ENCODE measurements around the gene DNAJB6. TPM values are rescaled to one million over a fixed set of nuclear protein-coding genes. Genes with fewer than 3 reads are reported as not detected.
A peak's percentile ranks its signal among the peaks of the same experiment; 100 is the strongest.

The DNAJB6 gene
- total and polyA plus RNA-seq, 3 experiments from 2014 or later = 121 to 147 (median 124) TPM

DNA sequence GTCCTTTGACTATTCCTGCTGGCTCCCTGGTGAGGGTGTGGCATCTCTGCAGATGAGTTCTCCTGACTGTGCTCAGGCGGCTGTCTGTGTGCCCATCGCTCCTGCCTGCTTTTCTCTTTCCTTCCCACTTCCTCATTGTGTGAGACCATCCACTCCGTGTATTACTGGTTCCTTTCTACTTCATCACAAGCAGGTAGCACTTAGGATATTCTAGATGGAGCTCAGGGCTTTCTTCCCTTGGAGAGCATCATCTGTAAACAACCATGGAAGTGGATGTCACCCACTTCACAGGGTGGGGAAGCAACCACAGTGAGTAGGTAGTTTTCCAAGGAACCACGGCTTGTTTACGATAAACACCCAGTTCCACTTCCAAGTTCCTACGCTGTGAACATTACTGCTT, 15.7 kb downstream of the DNAJB6 start:
- H3K9me3 ChIP-seq (ENCODE audit: low read length) = no peaks in the 10 kb centered on the region
- H3K27ac ChIP-seq (ENCODE audit: low read depth, low read length) = no peak overlapping the region
- no peaks in the 10 kb centered on the region for H3K27me3 ChIP-seq (ENCODE audit: insufficient read depth, low read length, poor library complexity, severe bottlenecking)
- no peak overlapping the region for H3K4me3 ChIP-seq (ENCODE audit: low read length)
- no peaks in the 10 kb centered on the region for H3K27me3 Mint-ChIP-seq
- peaks cover 82% of the 10 kb centered on the region for H3K4me1 ChIP-seq (ENCODE audit: insufficient read depth, low read length)
- H3K36me3 Mint-ChIP-seq = peaks cover 0 to 40% (median 12%) of the 10 kb centered on the region in 3 donors
- peaks cover 6% of the 10 kb centered on the region for H3K36me3 ChIP-seq (ENCODE audit: insufficient read depth, low read length)
- H3K27ac Mint-ChIP-seq = peak overlapping the region in 5 of 8 donors; percentile 14 to 87 (median 74)
- CTCF ChIA-PET = interaction anchor here (0.8 kb wide), 1 partner anchor 14 kb away, joined by 3 read pairs; no protein-coding TSS in a partner anchor
- POLR2A ChIA-PET = no interaction called here
- H3K4me3 Mint-ChIP-seq = peak overlapping the region; percentile 53 to 86 (median 74)
- no peaks in the 10 kb centered on the region for H3K9me3 Mint-ChIP-seq
- DNase-seq = no peak
- H3K4me1 Mint-ChIP-seq = peaks cover 77 to 92% (median 89%) of the 10 kb centered on the region in 3 donors

DNA sequence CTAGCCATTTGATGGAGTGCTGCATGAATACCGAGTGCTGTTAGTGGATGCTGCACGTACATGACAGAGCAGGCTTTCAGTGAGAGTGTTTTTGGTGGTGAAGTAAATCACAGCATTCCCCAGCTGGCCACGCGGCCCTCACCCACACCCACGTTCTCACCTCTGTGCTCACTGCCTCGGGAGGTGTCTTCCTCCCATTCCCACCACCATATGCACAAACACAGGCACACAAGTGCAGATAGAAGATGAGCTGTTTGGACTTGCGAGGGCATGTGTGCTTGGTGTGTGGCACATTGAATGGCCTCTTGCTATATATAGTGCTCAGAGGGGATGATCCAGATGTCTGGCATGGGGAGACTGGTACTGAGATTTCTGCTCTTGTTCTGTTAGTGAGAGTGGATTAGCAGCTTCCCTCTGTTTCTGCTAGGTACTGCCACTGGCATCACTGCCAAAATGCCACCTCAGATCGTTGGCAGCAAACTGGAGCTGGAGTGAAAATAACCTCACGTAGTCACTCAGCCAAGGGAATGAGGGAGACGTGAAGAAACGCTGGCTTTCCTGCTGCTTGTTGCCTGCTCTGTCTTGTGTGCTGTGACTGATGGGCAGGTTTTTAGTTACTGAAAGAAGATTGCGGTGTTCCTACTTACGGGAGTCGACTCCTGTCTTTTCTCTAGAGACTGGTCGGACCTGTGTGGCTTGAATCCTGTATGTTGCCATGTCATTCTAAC, 19.1 kb downstream of the DNAJB6 start:
- Histone ChIP-seq H3K27me3 (ENCODE audit: insufficient read depth, low read length, poor library complexity, severe bottlenecking) (no peaks in the 10 kb centered on the region), H3K9me3 (ENCODE audit: low read length) (no peaks in the 10 kb centered on the region), H3K4me3 (ENCODE audit: low read length) (no peak overlapping the region), H3K27ac (ENCODE audit: low read depth, low read length) (no peak overlapping the region), H3K4me1 (ENCODE audit: insufficient read depth, low read length) (peaks cover 54% of the 10 kb centered on the region), H3K36me3 (ENCODE audit: insufficient read depth, low read length) (peaks cover 29% of the 10 kb centered on the region)
- peaks cover 78 to 89% (median 85%) of the 10 kb centered on the region in 3 donors for H3K4me1 Mint-ChIP-seq
- ChIA-PET POLR2A (no interaction called here), CTCF (no interaction called here)
- peak overlapping the region; percentile 1 to 78 (median 63) for H3K4me3 Mint-ChIP-seq
- H3K36me3 Mint-ChIP-seq = peaks cover 4 to 58% (median 19%) of the 10 kb centered on the region in 3 donors
- no peaks in the 10 kb centered on the region for H3K27me3 Mint-ChIP-seq
- peak overlapping the region in 5 of 8 donors; percentile 2 to 56 (median 27) for H3K27ac Mint-ChIP-seq
- H3K9me3 Mint-ChIP-seq = no peaks in the 10 kb centered on the region
- no peak for DNase-seq

DNA sequence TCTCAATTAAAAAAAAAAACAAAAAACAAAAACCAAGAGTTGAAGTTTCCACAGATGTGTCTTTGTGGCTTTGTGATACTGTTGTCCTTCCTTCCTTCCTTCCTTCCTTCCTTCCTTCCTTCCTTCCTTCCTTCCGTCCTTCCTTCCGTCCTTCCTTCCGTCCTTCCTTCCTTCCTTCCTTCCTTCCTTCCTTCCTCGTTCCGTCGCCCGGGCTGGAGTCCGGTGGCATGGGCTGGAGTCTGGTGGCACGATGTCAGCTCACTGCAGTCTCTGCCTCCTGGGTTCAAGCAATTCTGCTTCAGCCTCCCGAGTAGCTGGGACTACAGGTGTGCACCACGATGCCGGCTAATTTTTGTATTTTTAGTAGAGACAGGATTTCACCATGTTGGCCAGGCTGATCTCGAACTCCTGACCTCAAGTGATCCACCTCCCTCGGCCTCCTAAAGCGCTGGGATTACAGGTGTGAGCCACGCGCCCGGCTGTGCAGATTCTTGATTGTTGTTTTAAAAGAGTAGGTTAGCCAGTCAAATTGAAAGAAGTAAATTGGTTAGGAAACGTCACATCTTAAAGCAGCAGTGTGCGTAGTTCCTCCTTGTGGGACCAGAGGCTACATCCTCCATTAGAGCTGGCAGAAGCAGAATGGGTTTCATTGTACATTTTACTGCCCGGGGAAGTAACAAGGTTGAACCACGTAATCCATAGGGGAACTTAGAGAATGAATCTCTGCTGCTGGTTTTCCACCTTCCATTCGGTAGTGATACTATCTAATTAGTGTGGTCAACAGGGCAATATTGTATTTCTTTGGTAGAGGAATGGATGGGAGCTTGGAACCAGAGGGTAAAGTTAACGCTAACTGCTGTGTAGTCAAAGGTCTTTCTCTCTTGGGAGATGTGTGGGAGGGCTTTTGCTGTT, 20.6 kb downstream of the DNAJB6 start:
- H3K36me3 Mint-ChIP-seq = peaks cover 4 to 69% (median 20%) of the 10 kb centered on the region in 3 donors
- peak overlapping the region; percentile 22 to 81 (median 56) for H3K27ac Mint-ChIP-seq
- peak overlapping the region in 6 of 7 donors; percentile 54 to 85 (median 60) for H3K4me3 Mint-ChIP-seq
- no peak for DNase-seq
- H3K27me3 Mint-ChIP-seq = no peaks in the 10 kb centered on the region
- POLR2A ChIA-PET = no interaction called here
- no peak overlapping the region for H3K27ac ChIP-seq (ENCODE audit: low read depth, low read length)
- H3K9me3 Mint-ChIP-seq = no peaks in the 10 kb centered on the region
- H3K36me3 ChIP-seq (ENCODE audit: insufficient read depth, low read length) = peaks cover 34% of the 10 kb centered on the region
- peaks cover 71 to 78% (median 72%) of the 10 kb centered on the region in 3 donors for H3K4me1 Mint-ChIP-seq
- CTCF ChIA-PET = interaction anchor here (0.7 kb wide), 1 partner anchor 14 kb away, joined by 3 read pairs; no protein-coding TSS in a partner anchor
- no peak overlapping the region for H3K4me3 ChIP-seq (ENCODE audit: low read length)
- H3K4me1 ChIP-seq (ENCODE audit: insufficient read depth, low read length) = peaks cover 42% of the 10 kb centered on the region
- no peaks in the 10 kb centered on the region for H3K9me3 ChIP-seq (ENCODE audit: low read length)
- no peaks in the 10 kb centered on the region for H3K27me3 ChIP-seq (ENCODE audit: insufficient read depth, low read length, poor library complexity, severe bottlenecking)

DNA sequence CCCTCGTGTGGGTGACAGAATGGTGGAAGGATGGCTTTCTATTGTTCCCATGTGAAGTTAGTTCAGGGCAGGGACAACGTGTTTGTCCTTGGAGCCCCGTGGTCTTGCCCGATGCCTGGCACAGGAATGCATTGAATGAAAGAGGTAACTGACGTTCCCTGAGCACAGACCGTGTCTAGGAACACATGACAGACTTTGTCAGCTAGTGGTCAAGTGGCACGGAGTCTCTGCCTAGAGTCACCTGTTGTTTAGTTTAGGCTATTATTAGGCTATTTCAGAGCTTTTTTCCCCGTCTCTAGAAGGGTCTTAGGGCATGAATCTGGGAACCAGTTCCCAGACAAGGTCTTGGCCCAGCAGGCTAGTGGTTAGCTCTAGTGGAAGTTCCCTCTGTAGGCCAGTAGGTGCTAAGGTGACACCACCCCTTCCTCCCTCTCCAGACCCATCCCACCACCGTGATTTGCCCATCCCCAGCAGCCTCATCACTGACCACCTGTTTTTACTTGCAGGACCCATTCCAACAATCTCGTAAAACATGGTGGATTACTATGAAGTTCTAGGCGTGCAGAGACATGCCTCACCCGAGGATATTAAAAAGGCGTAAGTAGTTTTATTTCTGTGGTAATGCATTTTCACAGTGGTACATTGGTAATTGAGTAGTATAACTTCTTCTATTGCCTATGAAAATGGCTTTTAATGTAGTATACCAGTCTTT, 21.4 kb downstream of the DNAJB6 start:
- ChIA-PET CTCF (interaction anchor here (0.7 kb wide), 1 partner anchor 13 kb away, joined by 3 read pairs; no protein-coding TSS in a partner anchor), POLR2A (no interaction called here)
- peaks cover 34% of the 10 kb centered on the region for H3K4me1 ChIP-seq (ENCODE audit: insufficient read depth, low read length)
- peak overlapping the region in 2 of 7 donors; percentile 52 to 85 for H3K4me3 Mint-ChIP-seq
- no peaks in the 10 kb centered on the region for H3K27me3 ChIP-seq (ENCODE audit: insufficient read depth, low read length, poor library complexity, severe bottlenecking)
- H3K9me3 ChIP-seq (ENCODE audit: low read length) = no peaks in the 10 kb centered on the region
- H3K27me3 Mint-ChIP-seq = no peaks in the 10 kb centered on the region
- no peak overlapping the region for H3K4me3 ChIP-seq (ENCODE audit: low read length)
- no peak overlapping the region for H3K27ac ChIP-seq (ENCODE audit: low read depth, low read length)
- DNase-seq = no peak
- H3K36me3 Mint-ChIP-seq = peaks cover 4 to 75% (median 24%) of the 10 kb centered on the region in 3 donors
- peaks cover 40% of the 10 kb centered on the region for H3K36me3 ChIP-seq (ENCODE audit: insufficient read depth, low read length)
- H3K27ac Mint-ChIP-seq = peak overlapping the region in 5 of 8 donors; percentile 39 to 74 (median 64)
- H3K9me3 Mint-ChIP-seq = no peaks in the 10 kb centered on the region
- peaks cover 68 to 74% (median 71%) of the 10 kb centered on the region in 3 donors for H3K4me1 Mint-ChIP-seq

DNA sequence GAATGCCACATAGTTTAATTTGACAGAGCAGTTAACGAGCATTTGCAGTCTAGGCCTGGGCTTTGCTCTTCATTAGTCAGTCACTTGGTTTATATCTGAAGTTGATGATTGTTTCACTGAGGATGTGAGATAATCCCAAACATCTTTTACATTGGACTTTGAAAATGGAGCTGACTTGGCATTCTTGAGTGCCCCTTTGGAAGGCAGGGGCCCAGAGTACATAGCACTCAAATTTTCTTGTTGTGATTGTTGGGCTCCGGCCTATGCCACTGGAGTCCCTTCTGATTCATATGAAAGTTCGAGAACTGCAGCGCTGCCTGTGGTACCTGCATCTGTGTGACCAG, 21.9 kb downstream of the DNAJB6 start:
- peaks cover 0 to 2% of the 10 kb centered on the region in 2 donors for H3K27me3 Mint-ChIP-seq
- Histone ChIP-seq H3K27me3 (ENCODE audit: insufficient read depth, low read length, poor library complexity, severe bottlenecking) (no peaks in the 10 kb centered on the region), H3K4me1 (ENCODE audit: insufficient read depth, low read length) (peaks cover 29% of the 10 kb centered on the region), H3K27ac (ENCODE audit: low read depth, low read length) (no peak overlapping the region), H3K36me3 (ENCODE audit: insufficient read depth, low read length) (peaks cover 45% of the 10 kb centered on the region), H3K4me3 (ENCODE audit: low read length) (no peak overlapping the region), H3K9me3 (ENCODE audit: low read length) (no peaks in the 10 kb centered on the region)
- peaks cover 65 to 74% (median 70%) of the 10 kb centered on the region in 3 donors for H3K4me1 Mint-ChIP-seq
- H3K9me3 Mint-ChIP-seq = no peaks in the 10 kb centered on the region
- H3K36me3 Mint-ChIP-seq = peaks cover 4 to 78% (median 27%) of the 10 kb centered on the region in 3 donors
- H3K27ac Mint-ChIP-seq = no peak overlapping the region
- DNase-seq = no peak
- CTCF ChIA-PET = no interaction called here
- POLR2A ChIA-PET = no interaction called here
- peak overlapping the region in 1 of 7 donors; percentile 38 for H3K4me3 Mint-ChIP-seq

DNA sequence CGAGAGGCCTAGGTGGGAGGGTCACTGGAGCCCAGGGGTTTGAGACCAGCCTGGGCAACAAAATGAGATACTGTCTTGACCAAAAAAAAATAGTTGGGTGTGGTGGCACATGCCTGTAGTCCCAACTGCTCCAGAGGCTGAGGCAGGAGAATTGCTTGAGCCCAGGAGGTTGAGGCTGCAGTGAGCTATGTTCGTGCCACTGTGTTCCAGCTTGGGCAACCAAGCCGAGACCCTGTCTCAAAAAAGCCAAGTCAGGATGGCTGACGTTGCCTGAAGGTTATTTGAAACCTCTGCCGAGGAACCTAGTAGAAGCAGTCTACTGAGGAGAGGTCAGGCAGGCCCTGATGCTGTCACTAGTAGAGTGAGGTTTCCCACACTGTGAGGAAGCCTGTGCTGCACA, 22.8 kb downstream of the DNAJB6 start:
- peaks cover 22% of the 10 kb centered on the region for H3K4me1 ChIP-seq (ENCODE audit: insufficient read depth, low read length)
- Mint-ChIP-seq H3K27ac (no peak overlapping the region), H3K36me3 (peaks cover 8 to 84% (median 30%) of the 10 kb centered on the region in 3 donors), H3K9me3 (no peaks in the 10 kb centered on the region), H3K4me1 (peaks cover 64 to 71% (median 70%) of the 10 kb centered on the region in 3 donors), H3K4me3 (no peak overlapping the region), H3K27me3 (peaks cover 0 to 5% of the 10 kb centered on the region in 2 donors)
- CTCF ChIA-PET = no interaction called here
- no peaks in the 10 kb centered on the region for H3K9me3 ChIP-seq (ENCODE audit: low read length)
- POLR2A ChIA-PET = no interaction called here
- no peak for DNase-seq
- H3K27me3 ChIP-seq (ENCODE audit: insufficient read depth, low read length, poor library complexity, severe bottlenecking) = no peaks in the 10 kb centered on the region
- no peak overlapping the region for H3K4me3 ChIP-seq (ENCODE audit: low read length)
- H3K27ac ChIP-seq (ENCODE audit: low read depth, low read length) = no peak overlapping the region
- H3K36me3 ChIP-seq (ENCODE audit: insufficient read depth, low read length) = peaks cover 53% of the 10 kb centered on the region

DNA sequence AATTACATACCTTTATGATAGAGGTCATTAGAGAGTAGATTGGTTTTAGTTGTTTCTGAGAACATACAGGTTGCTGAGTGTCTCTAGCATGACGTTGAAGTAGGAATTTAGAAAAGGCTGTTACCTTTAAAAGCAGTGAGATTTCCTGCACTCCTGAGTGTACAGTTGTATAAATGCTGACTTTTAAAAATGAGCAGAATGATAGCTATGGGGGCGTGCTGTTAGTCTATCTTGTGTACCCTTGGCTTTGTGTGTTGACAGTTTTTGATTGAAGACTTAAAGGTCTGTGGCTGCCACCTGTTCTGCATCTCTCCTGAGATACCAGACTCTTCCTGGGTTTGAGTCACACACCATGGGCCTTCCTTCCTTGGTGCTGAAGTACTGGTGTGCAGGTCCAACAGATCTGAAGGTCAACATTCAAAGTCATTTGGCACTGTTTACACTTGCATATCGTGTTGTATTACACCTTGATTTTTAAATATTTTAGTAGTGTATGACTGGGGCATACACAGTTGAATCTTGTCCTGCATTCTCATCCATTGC, 23.8 kb downstream of the DNAJB6 start:
- peaks cover 60% of the 10 kb centered on the region for H3K36me3 ChIP-seq (ENCODE audit: insufficient read depth, low read length)
- peaks cover 14 to 87% (median 31%) of the 10 kb centered on the region in 3 donors for H3K36me3 Mint-ChIP-seq

More for the DNA sequence above, 23.8 kb downstream of the DNAJB6 start:
- Histone ChIP-seq H3K27me3 (ENCODE audit: insufficient read depth, low read length, poor library complexity, severe bottlenecking) (no peaks in the 10 kb centered on the region), H3K9me3 (ENCODE audit: low read length) (no peaks in the 10 kb centered on the region), H3K4me3 (ENCODE audit: low read length) (no peak overlapping the region), H3K27ac (ENCODE audit: low read depth, low read length) (no peak overlapping the region), H3K4me1 (ENCODE audit: insufficient read depth, low read length) (peaks cover 14% of the 10 kb centered on the region)
- Mint-ChIP-seq H3K4me3 (no peak overlapping the region), H3K4me1 (peaks cover 61 to 69% (median 62%) of the 10 kb centered on the region in 3 donors), H3K27ac (no peak overlapping the region), H3K27me3 (peaks cover 0 to 8% of the 10 kb centered on the region in 2 donors), H3K9me3 (no peaks in the 10 kb centered on the region)
- no peak for DNase-seq
- POLR2A ChIA-PET = no interaction called here
- CTCF ChIA-PET = no interaction called here
